ENCODE data around the gene TMEM212. TPM values are rescaled to one million over a fixed set of nuclear protein-coding genes. Genes with fewer than 3 reads are reported as not detected.
A peak's percentile ranks its signal among the peaks of the same experiment; 100 is the strongest.

Gene TMEM212
- total and polyA plus RNA-seq, 2 of the 13 experiments (the other 11 are each of a cell fraction or from before 2014, with no cell fraction given), result not detected

- TF ChIP-seq PRDM4 (CRISPR knock-in tag; IDR thresholded peaks at IDR 0.05; ENCODE audit: borderline replicate concordance) (no peak), DNMT1 (CRISPR knock-in tag; IDR thresholded peaks at IDR 0.05) (no peak), MBD4 (IDR thresholded peaks at IDR 0.05; ENCODE audit: borderline replicate concordance, low read length) (no peak), GABPB1 (CRISPR knock-in tag; IDR thresholded peaks at IDR 0.05) (no peak), ATAD3A (CRISPR knock-in tag; IDR thresholded peaks at IDR 0.05) (no peak), ELF1 (CRISPR knock-in tag; IDR thresholded peaks at IDR 0.05) (no peak), ZNF143 (CRISPR knock-in tag; IDR thresholded peaks at IDR 0.05) (no peak), ZFP82 (CRISPR knock-in tag; IDR thresholded peaks at IDR 0.05; ENCODE audit: borderline replicate concordance) (peak; percentile 48; the same call in 1 of the 2 replicates), ZNF552 (CRISPR knock-in tag; IDR thresholded peaks at IDR 0.05; ENCODE audit: borderline replicate concordance) (0 out of 2 replicates have a peak, but pooled peaks have one; percentile 85), MNT (IDR thresholded peaks at IDR 0.05) (no peak), AKNA (CRISPR knock-in tag; IDR thresholded peaks at IDR 0.05; ENCODE audit: borderline replicate concordance) (no peak), JUND (CRISPR knock-in tag; IDR thresholded peaks at IDR 0.05) (no peak), PITX1 (CRISPR knock-in tag; IDR thresholded peaks at IDR 0.05) (no peak), MAX (IDR thresholded peaks at IDR 0.05) (no peak), NR1H2 (CRISPR knock-in tag; IDR thresholded peaks at IDR 0.05; ENCODE audit: borderline replicate concordance, low read depth) (no peak), POLR2AphosphoS5 (IDR thresholded peaks at IDR 0.05; ENCODE audit: low read depth, low read length) (peak; percentile 79), ZSCAN12 (CRISPR knock-in tag; IDR thresholded peaks at IDR 0.05) (no peak), RXRB (CRISPR knock-in tag; IDR thresholded peaks at IDR 0.05; ENCODE audit: borderline replicate concordance) (peak; percentile 94), ZNF124 (CRISPR knock-in tag; IDR thresholded peaks at IDR 0.05) (no peak), CENPX (CRISPR knock-in tag; IDR thresholded peaks at IDR 0.05) (no peak), SRSF9 (IDR thresholded peaks at IDR 0.05; ENCODE audit: borderline replicate concordance, insufficient read depth, low read depth, low read length, poor library complexity, severe bottlenecking) (no peak), SNAPC5 (CRISPR knock-in tag; IDR thresholded peaks at IDR 0.05; ENCODE audit: borderline replicate concordance) (peak; percentile 72; the same call in 1 of the 2 replicates)
These were observed 33.6 kb upstream of the TMEM212 start (continued) for GRCh38 chr3:171809611-171809860.

All from HepG2 (cell line).